NCI-H128 (cell line): ENCODE data around the gene FNDC11.

Source experiments
- DNase-seq: peaks from one replicate; lab custom pipeline; 2025; ENCODE audit not compliant: unreplicated experiment; lab: John Stamatoyannopoulos, UW

FNDC11 gene

GRCh38 chr20:63525185-63525584 lies 28.8 kb upstream of the FNDC11 start:
- DNase-seq = no peak

- no peak for DNase-seq
Observed at GRCh38 chr20:63525971-63526370, 28.0 kb upstream of the FNDC11 start.

DNA sequence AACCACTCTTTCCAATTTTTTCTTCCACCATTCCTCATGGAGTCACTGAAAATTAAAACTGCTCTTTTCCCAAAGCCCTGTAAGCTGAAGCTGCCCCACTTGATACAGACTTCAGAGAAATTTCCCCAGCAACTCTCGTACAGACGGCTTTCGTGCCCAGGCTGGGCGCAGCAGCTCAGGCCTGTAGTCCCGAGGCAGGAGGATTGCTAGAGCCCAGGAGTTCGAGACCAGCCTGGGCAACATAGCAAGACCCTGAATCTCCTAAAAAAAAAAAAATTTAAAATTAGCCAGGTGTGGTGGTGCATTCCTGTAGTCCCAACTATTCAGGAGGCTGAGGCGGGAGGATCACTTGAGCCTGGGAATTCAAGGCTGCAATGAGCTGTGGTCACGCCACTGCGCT lies 26.8 kb upstream of the FNDC11 start:
- DNase-seq = no peak

- no peak for DNase-seq
Observed at GRCh38 chr20:63529180-63529860, 24.6 kb upstream of the FNDC11 start.

- DNase-seq = no peak
Observed at GRCh38 chr20:63529861-63530787, 23.8 kb upstream of the FNDC11 start.

- no peak for DNase-seq
Observed at GRCh38 chr20:63530788-63531160, 23.2 kb upstream of the FNDC11 start.

GRCh38 chr20:63531686-63532448 lies 22.1 kb upstream of the FNDC11 start:
- DNase-seq = no peak

DNA sequence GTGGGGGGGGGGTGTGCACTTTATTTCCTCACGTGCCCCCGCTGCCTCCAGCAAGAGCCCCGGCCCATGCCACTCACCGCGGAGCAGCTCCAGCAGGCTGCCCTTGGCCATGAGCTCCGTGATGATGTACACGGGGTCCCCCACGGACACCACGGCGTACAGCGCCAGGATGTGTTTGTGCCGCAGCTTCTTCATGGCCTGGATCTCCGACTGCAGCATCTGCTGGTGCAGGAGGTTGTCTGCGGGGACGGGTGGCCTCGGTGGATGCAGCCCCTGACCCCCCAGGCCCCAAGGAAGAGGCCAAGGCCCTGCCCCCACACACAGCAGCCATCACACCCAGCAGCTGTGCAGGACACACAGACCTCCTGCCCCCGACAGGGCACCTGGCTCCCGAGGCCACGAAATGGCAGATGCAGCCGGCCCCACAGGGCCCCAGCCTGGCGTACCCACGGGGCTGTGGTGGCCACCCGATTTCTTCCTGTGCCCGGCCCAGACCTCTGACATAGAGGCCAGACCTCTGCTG lies 21.4 kb upstream of the FNDC11 start:
- DNase-seq = no peak

- DNase-seq = no peak
Observed at GRCh38 chr20:63533388-63533787, 20.6 kb upstream of the FNDC11 start.

GRCh38 chr20:63533871-63534393 lies 20.0 kb upstream of the FNDC11 start:
- no peak for DNase-seq

GRCh38 chr20:63534427-63534830 lies 19.5 kb upstream of the FNDC11 start:
- no peak for DNase-seq

DNA sequence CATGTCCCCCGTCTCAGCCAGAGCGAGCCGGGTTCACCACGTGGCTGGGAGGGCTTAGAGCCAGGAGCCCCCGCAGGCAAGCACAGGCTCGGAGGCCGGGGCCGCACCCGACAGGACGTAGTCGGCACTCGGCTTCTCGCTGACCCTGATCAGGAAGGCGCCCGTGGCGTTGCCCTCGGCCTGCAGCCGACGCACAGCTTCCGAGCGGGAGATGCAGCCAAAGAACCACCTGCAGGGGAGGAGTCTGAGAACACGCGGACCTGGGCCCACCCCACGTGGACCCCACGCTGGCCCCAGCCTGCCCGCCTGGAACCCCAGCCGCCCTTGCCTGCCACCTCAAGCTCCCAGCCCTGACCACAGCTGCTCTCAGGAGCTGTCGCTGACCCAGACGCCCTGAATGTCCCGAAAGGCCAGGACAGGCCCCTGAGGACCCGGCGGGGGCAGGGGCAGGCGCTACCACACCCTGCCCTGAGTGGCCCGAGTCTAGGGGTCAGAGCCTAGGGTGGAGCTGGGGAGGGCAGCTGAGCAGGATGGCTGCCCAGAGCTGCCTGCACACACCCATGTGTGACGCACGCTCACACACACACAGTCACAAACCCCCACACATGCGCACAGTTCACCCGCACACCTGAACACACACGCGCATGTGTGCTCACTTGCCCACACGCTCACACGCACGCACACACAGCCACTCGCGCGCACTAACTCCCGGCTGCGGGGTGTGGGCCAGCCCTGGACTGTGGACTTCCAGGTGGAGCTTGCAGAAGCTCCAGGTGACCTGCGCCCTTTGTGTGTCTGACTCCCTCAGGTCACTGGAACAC lies 18.9 kb upstream of the FNDC11 start:
- no peak for DNase-seq

DNA sequence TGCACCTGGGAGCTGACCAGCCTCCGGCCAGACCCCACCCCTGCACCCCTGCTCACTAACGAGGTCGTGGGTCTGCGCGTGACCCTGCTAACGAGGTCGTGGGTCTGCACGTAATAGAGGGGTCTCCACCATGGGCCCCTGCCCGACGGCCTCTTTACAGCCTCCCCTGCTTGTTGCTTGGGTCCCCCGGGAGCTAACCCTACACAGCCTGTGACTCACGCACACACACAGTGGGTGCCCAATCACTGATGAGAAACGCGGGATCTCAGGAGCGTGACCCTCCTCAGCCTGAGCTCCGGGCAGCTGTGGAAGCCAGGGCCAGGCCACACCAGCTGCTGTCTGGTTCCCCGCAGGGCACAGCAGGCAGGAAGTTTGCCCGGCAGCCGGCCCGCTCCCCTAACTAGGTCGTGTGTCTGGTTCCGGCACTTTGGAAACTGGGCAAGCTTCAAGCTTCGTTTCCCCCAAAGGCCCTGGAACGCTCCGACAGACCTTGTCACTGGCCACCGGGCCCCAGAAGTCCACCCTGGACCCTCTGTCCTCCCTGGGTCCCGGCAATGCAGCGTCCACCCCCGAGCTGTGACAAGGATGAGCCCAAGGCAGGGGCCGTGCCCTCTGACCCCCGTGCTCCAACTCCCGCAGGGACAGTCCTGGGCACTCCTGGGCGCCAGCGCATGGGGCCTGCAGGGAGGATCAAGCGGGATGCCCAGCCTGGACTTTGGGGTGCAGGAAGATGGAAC lies 17.6 kb upstream of the FNDC11 start:
- DNase-seq = no peak

DNA sequence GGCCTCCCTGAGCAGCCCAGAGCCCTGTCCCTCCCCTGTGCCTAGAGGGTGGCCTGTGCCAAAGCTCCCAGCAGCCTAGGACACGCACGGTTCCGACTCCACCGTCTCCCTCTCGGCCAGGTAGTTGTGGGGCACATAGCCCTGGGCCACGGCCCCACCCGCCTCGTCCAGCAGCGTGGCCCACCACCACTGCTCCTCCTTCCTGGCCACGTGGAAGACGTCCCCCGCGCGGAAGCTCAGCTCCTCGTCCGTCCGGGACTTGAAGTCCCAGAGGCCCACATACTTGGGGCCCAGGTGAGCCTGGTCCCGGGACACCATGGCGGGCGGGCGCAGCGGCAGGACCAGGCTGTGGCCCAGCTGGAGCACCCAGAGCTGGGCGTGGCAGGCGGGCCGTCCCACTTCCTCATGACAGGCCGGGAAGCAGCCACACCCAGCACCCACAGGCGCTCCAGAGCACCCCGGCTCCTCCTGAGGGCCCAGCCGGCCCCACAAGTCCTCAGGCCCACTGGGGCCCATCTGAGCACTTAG lies 16.9 kb upstream of the FNDC11 start, which contains the start of gene PTK6:
Gene PTK6 (minus strand): TSS at position 380 of the 528 bp plus-strand sequence. CDS start 62 bp downstream, at position 318.
- DNase-seq = no peak

DNA sequence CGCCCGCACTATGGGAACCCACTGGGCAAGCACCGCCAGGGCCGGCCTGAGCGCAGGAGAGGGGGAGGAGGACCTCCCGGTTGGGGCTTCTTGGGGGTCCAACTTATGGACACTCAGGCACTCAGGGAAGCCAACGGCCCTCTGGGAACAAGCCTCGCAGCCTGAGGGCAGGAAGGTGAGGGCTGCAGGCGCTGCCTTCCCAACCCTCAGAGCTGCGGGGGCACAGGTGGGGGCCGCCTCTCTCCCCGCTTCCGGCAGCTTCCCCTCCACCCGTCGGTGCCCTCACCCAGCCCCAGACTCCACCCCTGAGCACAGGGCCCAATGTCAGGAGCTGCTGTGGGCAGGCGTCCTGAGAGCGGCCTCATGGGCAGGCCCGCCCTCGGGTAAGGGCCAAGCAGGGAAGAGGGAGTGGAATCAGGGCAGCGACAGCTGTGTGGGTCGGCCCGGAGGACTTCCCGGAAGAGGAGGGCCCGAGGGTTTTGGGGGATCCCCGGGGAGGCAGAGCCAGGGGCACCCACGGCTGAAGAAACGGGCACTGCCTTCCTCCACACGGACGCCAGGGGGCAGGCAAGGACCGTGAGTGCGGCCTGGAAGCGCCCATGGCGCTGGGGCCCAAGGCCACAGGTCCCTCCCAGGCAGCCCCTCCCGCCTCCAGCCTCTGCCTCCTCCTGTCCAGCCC lies 16.3 kb upstream of the FNDC11 start:
- DNase-seq = peak; percentile 38

DNA sequence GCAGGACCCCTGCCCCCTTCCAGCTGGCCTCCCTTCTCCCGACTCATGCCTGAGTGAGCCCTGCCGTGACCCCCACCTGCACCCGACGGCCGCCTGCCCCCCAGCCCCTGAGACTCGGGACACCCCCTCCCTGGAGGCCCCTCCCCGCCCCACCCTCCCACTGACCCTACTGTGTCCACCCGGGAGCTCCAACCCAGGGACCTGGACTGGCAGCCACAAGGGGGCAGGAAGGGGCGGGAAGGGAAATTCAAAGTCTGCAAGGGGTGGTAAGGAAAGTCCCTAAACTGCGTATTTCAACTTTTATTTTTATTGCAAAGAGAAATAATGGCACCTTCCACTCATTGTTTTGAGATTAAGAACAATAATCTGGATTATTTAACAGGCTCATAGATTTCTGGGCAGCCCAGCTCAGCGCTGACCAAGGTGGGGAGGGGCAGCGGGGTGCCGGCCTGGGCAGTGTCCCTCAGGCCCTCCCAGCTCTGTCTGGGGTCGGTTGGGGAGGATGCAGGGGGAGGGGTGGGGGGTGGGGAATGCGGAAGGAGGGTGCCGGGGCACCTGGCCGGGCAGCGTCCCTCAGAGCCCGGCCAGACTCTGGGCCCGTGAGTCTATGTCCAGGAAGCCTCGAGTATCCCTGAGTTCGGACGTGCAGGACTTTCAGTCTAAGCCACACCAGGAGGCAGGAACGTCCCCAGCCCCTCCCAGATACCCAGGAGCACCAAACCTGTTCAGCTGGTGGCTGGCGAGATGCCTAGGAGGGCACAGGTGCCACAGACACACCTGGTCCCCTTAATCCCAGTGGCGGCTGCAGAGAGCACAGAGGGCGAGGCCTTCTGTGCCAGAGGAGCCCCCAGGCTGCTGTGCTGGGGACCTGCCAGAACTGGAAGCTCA lies 15.5 kb upstream of the FNDC11 start:
- peak; percentile 10 for DNase-seq

GRCh38 chr20:63539092-63539430 lies 14.9 kb upstream of the FNDC11 start:
- no peak for DNase-seq
